Activated effector memory CD4-positive, alpha-beta T cell treated with Interleukin-2 at 50 U/mL for 16 hours (primary cell): ENCODE data around the gene STRIP1.

ENCODE experiments used
- DNase-seq: peaks from one replicate; pipeline ENCODE4 v3.0.0-alpha.2; 2020

The STRIP1 gene

GRCh38 chr1:110098222-110099026 is 64.0 kb downstream of the STRIP1 start:
- no peak for DNase-seq

- DNase-seq, result no peak
Measured at GRCh38 chr1:110100335-110100734, 65.9 kb downstream of the STRIP1 start.

GRCh38 chr1:110102081-110102480 is 67.7 kb downstream of the STRIP1 start:
- no peak for DNase-seq
